B cell (primary cell): Measurements from ENCODE around the gene ING3.

ENCODE experiments used
- EZH2 ChIP-seq: IDR thresholded peaks from 2 replicates; pipeline ENCODE4 v1.6.1; 2012; ENCODE audit warnings: borderline replicate concordance, low read depth, mild to moderate bottlenecking, moderate library complexity, low read length; ENCODE audit not compliant: insufficient read depth, poor library complexity, severe bottlenecking
- TF ChIP-seq, protein P1 (sequence below): fragments of 200-600 bp; IDR thresholded peaks from one replicate; pipeline ENCODE4 v1.8.0; 2022; ENCODE audit warnings: antibody characterized with exemption, mild to moderate bottlenecking

DNA sequence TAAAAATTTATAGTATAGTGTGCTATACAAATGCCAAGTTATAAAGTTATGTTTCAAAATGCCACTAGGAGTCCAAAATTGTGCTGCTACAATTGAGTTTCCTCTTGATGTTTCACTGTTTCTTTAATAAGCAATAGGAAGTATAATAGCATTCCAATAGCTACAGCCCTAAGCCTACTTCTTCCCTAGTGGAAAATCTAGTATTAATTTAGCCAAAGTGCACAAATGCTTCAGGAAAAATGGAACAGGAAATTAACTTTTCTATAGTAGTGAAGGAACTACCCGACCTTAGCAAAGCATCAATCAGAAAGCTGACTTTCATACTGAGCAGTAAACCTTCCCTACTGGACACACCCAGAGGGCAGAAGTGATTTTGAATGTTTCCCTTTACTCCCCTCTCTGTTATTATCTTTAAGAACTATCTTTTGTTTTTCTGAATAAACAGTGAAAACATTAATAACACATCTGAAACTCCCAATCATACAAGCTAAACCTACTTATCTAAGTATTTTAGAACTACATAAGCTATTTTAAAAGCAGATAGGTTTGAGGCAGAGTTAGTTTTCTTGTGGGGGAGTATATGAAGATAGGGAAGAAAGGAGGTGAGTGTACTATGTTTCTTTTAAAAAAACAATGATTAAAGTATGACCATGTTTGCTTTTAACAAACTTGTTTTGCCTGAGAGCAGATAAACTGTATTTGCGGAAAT lies 51.6 kb downstream of the ING3 start:
- TF ChIP-seq, protein P1, sequence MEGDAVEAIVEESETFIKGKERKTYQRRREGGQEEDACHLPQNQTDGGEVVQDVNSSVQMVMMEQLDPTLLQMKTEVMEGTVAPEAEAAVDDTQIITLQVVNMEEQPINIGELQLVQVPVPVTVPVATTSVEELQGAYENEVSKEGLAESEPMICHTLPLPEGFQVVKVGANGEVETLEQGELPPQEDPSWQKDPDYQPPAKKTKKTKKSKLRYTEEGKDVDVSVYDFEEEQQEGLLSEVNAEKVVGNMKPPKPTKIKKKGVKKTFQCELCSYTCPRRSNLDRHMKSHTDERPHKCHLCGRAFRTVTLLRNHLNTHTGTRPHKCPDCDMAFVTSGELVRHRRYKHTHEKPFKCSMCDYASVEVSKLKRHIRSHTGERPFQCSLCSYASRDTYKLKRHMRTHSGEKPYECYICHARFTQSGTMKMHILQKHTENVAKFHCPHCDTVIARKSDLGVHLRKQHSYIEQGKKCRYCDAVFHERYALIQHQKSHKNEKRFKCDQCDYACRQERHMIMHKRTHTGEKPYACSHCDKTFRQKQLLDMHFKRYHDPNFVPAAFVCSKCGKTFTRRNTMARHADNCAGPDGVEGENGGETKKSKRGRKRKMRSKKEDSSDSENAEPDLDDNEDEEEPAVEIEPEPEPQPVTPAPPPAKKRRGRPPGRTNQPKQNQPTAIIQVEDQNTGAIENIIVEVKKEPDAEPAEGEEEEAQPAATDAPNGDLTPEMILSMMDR = no peak
- TF ChIP-seq EZH2 = no peak
